RPMI8226 (cell line): Measurements from ENCODE around the gene CERT1.
A peak's percentile ranks its signal among the peaks of the same experiment; 100 is the strongest.
"Not testable (repeated sequence)": the region's sequence is repeated elsewhere in the genome, so short reads cannot be mapped to it uniquely, and the experiment has no call there.

Experiments
- DNase-seq: peaks from one replicate; pipeline ENCODE4 v3.0.0-alpha.2; 2015

Gene CERT1, protein sequence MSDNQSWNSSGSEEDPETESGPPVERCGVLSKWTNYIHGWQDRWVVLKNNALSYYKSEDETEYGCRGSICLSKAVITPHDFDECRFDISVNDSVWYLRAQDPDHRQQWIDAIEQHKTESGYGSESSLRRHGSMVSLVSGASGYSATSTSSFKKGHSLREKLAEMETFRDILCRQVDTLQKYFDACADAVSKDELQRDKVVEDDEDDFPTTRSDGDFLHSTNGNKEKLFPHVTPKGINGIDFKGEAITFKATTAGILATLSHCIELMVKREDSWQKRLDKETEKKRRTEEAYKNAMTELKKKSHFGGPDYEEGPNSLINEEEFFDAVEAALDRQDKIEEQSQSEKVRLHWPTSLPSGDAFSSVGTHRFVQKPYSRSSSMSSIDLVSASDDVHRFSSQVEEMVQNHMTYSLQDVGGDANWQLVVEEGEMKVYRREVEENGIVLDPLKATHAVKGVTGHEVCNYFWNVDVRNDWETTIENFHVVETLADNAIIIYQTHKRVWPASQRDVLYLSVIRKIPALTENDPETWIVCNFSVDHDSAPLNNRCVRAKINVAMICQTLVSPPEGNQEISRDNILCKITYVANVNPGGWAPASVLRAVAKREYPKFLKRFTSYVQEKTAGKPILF

DNA sequence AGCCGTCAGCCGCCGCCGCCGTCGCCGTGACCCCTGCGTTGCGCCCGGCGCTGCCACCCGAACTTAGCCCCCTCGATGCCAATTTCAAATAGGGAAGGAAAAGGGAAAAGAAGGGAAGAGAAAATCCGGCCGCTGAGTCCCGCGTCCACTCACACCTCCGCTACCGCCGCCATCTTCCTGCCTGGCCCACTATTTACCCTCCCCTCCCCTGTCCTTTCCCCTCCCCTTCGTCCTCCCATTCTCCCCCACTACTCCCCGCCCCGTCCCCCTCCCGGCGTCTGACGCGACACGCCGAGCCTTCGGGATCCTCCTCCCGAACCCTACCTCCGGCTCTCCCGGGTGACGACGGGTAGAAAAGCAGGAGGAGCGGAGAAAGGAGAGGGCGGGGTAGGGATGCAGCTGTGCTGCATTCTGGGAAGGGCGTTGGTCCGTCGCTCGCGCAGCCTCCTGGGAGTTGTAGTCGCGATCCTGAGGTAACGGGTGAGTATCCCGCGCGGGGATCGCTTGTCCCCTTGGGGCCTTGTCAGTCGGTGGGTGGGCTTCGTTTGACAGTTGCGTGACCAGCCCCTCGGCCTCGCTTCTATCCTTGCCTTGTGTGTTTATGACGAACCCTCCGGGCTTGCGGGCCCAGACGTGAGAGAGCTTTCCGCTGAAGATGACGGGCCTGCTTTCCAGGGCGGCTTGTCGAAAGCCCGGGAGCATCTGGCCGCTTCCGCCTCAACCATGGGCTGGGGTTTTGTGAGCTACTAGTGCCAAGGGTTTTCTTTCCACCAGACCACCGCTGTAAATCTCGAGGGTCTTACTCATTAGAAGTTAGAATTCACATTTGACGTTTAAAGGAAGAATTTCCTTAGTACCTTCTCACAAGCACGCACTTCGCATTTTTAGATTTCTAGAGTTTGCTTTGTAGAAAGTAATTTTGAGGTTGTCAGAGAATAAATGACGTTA is at the start of gene CERT1, which contains the start of gene POLK:
Gene CERT1 (minus strand): TSS at position 195 of the 948 bp plus-strand sequence. CDS start 422 bp downstream, outside the sequence.
Gene POLK (plus strand): TSS at position 457 of the 948 bp plus-strand sequence.
- peak; percentile 99 for DNase-seq

DNA sequence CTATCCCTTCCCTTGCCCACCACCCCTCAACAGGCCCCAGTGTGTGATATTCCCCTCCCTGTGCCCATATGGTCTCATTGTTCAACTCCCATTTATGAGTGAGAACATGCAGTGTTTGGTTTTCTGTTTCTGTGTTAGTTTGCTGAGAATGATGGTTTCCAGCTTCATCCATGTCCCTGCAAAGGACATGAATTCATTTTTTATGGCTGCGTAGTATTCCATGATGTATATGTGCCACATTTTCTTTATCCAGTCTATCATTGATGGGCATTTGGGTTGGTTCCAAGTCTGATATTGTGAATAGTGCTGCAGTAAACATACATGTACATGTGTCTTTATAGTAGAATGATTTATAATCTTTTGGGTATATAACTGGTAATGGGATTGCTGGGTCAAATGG is 49.2 kb upstream of the CERT1 start:
- DNase-seq: not testable (repeated sequence)

DNA sequence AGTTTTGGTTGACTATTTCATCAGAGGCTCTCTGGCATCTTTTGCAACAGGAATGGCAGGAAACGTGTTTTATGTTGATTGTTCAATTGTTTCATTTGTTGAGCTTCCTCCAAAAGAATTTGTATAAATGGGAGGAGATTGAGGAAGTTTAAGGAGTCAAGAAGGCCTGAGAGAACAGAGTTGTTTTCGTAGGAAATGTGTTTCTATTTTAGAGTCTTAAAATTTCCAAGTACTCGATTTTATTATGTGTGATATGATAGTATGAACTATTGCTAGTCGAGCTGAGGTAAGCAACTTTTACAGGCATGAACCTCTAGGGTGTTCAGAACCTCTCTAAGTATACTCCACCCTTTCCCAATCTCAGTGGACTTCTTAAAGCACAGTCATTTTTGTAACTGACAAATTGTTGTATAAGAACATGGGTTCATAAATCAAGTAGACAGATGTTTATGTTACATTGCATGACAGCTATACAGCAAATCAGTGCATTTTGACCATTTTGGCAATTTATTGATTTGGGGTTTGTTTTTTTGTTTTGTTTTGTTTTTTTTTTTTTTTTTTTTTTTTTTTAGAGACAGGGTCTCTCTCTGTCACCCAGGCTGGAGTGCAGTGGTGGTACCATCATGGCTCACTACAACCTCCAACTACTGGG is 47.7 kb upstream of the CERT1 start:
- no peak for DNase-seq

DNA sequence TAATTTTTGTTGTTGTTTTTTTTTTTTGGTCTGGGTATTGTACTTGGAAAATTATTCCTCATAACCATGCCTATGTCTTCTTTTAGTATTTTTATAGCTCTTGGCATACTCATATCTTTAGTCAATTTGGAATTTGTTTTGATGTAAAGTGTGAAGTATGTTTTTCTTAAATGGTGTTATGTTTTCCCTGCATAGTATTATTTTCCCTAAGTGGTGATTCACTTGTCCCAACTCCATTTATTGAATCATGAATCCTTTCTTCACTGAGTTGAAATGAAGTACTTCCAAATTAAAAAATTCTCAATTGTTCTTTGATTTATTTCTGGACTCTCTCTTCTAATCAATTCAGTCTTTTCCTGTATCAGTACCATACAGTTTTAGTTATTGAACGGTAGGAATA is 46.8 kb upstream of the CERT1 start:
- DNase-seq: no peak

DNA sequence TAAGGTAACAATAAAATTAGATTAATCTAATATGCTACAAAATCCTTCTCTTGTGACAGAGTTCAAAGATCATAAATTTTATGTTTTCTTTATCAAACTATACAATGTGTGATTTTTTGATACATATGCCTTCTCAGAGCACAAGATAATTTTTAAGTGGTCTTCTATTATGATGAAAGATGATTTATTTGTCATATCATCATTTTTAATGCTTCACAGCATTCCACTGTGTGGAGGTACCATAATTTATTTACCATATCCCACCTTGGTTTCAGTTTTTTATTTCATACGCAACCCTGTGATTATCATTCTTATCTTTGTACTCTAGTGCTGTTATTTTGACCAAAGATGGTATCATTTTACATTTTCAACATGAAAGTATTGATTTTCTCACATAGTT is 41.9 kb upstream of the CERT1 start:
- DNase-seq: no peak

DNA sequence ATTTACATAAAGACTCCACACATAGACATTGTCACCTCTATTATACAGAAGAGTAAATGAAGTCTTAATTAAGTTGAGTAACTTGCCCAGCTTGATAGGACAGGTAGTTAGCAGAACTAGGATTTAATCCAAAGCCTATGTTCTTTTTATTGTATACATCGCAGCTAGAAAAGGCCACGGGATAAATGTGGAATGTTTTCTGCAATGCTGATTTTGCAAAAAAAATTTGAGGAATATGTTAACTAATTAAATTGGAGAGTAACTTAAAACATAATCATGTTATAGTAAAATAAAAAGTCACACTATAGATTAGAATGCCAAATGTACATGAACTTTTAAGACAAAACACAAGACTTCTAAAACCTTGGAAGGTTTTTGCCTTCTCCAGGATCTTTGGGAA is 41.3 kb upstream of the CERT1 start:
- DNase-seq: no peak

DNA sequence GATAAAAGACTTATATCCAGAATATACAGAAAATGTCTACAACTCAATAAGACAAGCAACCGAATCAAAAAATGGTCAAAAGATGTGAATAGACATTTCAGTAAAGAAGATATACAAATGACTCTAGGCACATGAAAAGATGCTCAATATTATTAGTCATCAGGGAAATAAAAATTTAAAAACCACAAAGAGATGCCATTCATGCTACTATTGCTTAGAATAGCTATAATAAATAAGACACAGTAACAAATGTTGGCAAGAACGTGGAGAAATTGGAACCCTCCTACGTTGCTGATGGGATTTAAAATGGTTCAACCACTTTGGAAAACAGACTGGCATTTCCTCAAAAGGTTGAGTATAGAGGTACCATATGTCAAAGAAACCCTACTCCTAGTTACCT is 40.0 kb upstream of the CERT1 start:
- no peak for DNase-seq

DNA sequence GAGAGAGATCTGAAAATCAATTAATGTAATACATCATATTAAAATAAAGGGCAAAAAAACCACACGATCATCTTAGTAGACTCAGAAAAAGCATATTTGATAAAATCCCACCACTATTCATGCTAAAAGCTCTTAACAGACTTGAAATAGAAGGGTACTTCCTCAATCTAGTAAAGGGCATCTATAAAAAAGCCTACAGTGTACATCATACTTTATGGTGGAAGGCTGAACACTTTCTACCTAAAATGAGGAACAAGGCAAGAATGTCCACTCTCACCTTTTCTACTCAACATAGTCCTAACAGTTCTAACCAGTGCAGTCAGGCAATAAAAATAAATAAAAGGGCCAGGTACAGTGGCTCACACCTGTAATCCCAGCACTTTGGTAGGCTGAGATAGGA is 39.2 kb upstream of the CERT1 start:
- no peak for DNase-seq

DNA sequence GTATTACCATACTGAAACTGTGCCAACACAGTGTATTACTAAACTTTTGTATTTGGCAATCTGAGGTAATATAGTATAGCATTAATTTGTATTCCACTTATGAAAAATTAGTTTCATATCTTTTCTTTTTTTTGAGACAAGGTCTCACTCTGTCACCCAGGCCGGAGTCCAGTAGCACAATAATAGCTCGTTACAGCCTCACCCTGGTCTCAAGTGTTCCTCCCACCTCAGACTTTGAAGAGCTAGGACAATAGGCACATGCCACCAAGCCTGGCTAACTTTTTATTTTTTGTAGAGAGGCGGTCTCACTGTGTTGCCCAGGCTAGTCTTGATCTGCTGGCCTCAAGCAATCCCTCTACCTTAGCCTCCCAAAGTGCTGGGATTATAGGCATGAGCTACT is 36.4 kb upstream of the CERT1 start:
- DNase-seq: no peak

DNA sequence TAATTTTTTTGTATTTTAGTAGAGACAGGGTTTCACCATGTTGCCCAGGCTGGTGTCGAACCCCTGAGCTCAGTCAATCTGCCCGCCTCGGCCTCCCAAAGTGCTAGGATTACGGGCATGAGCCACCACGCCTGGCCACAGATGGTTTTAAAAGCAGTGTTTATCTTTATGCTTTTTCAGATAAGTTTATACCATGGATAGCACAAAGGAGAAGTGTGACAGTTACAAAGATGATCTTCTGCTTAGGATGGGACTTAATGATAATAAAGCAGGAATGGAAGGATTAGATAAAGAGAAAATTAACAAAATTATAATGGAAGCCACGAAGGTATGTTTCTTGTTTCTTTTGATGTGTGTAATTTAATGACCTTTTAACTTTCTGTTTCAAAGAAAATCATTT is 35.4 kb upstream of the CERT1 start:
- DNase-seq: no peak

DNA sequence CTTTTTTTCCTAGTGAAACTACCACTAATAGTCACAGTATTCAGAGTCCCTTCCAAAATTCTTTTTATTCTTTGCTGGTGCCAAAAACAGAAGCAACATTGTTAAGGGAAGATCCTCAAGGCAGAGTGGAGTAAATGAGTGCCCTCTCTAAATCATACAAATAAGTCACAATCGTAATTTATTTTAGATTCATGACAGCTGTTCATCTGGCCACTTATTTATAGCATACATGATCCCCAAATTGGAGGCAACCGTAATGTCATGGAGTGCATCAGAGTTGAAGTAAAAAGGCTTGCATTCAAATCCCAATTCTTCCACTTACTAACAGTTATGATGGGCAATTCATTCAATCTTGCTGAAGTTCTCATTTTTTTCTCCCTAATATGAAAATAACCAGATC is 33.7 kb upstream of the CERT1 start:
- DNase-seq: no peak

DNA sequence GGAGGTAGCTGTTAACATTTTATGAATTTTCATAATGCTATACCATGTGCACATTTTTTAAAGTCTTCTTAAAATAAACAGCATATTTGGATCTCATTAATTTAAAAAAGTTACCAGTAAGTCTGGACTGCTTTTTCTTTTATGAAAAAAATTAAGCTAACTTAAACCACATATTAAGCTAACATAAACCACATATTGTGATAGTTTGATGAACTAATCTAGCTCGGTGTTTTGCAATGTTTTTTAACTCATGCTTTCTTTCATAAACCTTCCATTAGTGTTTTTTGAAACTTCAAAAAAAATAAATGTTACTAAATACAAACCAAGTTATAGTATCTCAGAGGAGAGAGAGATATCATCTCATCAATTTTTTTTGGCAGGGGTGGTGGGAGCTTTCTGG is 26.8 kb upstream of the CERT1 start:
- no peak for DNase-seq

DNA sequence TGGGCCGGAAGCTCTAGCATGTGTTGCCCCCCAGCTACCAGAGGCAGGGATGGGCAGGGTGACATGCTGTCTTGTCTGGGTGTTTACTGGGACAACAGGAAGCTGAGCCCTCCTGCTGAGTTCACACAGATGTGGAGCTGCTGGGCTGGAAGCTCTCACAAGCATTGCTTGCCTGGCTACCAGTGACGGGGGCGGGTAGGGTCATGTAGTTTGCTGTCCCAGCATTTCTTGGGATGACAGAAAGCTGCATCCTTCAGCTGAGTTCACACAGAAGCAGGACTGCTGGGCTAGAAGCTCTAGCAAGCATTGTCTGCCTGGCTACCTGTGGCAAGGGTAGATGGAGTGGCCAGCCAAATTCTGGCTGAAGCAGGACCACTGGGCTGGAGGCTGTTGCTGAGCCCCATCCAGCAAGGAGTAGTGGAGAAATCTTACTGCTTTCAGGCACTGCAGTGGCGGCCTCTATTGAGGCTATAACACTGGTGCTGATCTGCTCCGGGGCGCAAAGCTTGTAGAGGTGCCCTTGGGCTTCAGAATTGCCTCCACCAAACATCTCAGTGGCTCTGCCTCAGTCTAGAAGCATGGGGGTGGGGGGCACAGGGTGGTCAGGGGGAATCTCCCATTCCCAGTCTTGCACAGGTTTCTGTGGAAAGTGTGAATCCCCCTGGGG is 25.4 kb upstream of the CERT1 start:
- peak; percentile 52 for DNase-seq

DNA sequence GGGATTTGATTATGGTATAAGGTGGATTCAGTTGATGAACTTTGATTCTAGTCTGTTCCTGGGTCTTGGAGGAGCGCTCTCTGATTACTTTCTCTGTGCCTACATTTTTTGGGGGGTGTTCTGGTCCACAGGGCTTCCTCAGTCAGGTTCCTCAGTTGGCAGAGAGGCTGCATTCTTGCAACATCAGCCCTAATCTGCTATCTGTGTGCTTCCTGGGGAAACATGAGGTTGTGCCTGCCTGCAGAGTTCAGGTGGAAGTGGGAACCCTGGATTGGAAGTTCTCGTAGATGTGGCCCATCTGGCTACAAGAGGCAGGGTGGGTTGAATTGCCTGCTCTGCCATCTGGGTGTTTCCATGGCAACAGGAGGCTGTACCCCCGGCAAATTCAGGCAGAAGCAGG is 24.7 kb upstream of the CERT1 start:
- no peak for DNase-seq

DNA sequence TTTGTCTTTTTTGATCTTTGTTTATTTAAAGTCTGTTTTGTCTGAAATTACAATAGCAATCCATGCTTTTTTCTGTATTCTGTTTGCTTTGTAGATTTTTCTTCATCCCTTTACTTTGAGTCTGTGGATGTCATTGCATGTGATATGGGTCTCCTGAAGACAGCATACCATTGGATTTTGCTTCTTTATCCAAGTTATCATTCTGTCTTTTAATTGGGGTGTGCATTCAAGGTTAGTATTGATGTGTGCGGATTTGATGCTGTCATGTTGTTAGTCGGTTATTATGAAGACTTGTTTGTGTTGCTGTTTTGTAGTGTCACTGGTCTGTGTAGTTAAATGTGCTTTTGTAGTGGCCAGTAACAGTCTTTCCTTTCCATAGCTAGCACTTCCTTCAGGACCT is 23.3 kb upstream of the CERT1 start:
- DNase-seq: no peak

DNA sequence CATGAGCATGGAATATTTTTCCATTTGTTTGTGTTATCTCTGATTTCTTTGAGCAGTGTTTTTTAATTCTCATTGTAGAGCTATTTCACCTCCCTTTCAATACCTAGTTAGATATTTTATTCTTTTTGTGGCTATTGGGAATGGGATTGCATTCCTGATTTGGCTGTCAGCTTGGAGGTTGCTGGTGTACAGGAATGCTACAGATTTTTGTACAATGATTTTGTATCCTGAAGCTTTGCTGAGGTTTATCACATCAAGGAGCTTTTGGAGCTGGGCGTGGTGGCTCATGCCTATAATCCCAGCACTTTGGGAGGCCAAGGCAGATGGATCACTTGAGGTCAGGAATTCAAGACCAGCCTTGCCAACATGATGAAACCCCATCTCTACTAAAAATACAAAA is 22.3 kb upstream of the CERT1 start:
- not testable (repeated sequence) for DNase-seq

DNA sequence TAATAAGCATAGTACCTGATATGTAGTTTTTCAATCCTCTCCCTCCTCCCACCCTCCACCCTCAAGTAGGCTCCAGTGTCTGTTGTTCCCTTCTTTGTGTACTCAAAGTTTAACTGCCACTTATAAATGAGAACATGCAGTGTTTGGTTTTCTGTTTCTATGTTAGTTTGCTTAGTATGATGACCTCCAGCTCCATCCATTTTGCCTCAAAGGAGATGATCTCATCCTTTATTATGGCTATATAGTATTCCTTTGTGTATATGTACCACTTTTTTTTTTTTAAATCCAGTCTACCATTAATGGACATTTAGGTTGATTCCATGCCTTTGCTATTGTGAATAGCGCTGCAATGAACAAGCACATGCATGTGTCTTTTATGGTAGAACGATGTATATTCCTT is 20.8 kb upstream of the CERT1 start:
- no peak for DNase-seq

DNA sequence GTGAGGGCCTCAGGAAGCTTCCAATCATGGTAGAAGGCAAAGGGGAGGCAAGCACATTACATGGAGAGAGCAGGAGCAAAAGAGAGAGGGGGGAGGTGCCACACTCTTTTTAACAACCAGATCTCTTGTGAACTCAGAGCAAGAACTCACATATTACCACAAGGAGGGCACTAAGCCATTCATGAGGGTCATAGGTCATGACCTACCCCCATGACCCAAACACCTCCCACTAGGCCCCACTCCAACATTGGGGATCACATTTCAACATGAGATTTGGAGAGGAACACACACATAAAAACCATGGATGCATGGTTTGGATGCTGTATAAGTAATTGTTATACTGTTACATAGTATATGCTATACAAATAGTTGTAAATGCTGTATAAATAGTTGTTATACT is 17.8 kb upstream of the CERT1 start:
- DNase-seq: no peak

DNA sequence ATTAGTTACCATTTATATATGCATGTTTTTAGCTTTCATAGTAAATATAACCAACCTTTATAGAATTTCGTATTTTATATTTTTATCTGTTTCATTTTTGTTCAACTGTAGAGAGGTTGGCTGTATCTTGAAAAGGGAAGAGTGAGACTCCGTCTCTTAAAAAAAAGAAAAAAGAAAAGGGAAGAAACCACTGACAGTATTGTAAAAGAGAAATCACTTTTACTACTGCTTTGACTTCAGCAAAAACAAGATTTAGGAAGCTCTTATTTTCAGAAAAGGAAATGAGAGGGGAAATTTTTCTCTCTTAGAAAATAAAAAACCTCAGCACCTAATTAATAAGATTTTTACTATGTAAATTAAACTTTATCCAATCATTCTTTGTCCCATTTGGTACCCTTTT is 14.6 kb upstream of the CERT1 start:
- DNase-seq: no peak

DNA sequence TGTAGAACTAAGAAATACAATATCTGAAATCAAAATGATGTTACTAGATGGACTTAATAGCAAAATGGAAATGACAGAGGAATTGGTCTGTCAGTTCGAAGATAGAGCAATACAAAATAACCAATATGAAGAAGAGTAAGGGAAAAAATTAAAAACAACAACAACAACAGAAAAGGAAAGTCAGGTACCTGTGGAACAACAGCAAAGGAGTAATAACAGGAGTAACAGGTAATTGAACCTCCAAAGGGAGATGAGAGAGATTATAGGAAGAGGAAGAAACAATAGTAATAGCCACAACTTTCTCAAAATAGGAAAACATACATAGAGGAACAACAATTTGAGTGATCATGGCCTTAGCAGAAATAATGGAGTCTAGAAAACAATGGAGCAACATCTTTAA is 13.9 kb upstream of the CERT1 start:
- DNase-seq: no peak

DNA sequence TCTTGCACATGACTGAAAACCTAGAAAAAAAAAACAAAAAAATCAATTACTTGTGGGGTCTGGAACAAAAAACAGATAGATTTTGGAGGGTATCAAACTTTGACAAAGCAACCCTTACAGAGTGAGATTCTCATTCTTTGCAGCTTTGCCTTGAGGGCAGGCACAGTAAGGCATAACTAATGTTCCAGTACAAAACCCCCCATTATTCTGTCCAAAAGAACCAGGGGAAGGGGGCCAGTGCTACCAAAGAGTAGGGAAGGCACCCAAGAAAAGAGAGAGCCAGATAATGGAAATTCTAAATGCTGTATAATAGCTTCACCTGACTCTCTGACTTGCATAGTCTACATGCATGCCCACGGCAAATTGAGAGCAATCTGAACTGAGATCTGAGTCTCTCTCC is 13.2 kb upstream of the CERT1 start:
- no peak for DNase-seq

DNA sequence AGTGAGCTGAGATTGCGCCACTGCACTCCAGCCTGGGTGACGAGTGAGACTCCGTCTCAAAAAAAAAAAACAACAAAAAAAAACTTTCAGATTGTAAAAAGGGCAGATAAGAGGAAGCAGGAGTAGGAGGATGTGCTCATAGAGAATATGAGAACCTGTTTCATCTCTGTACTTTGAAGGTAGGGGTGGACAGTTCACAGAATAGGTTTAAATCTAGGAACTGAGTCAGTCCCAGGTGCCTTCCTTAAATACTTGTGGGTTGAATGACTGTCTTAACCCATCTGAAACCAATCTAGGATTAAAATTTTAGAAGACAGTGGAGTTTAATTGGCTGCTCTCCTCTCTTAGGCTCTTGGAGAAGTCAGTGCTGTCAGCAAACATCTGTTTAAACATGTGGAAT is 12.6 kb upstream of the CERT1 start:
- DNase-seq: no peak
